Uterus (tissue), 2 donors: ENCODE data around the gene LSS.

ENCODE experiments used
- CTCF ChIP-seq, 4 experiments: fragments of 200-600 bp in 2 of 4; fragments of 450-650 bp in 2 of 4; sonication (generic) in 2 of 4; IDR thresholded peaks; one replicate each; pipeline ENCODE4 v1.5.1; 2016 to 2019; ENCODE audit warnings: antibody characterized with exemption in 4 of 4, mild to moderate bottlenecking in 2 of 4, moderate library complexity in 1 of 4
- POLR2A ChIP-seq, 2 donors: fragments of 450-650 bp; IDR thresholded peaks; one replicate each; pipeline ENCODE4 v1.6.1; 2016; ENCODE audit warnings: antibody characterized with exemption in 2 of 2, mild to moderate bottlenecking in 1 of 2, moderate library complexity in 1 of 2

- TF ChIP-seq CTCF (IDR thresholded peaks at IDR 0.05): no peak
- no peak for TF ChIP-seq POLR2A (IDR thresholded peaks at IDR 0.05)
Measured at GRCh38 chr21:46207920-46208591, 20.5 kb downstream of the LSS start.
